Stimulated activated CD4-positive, alpha-beta T cell treated with anti-CD3 and anti-CD28 coated beads, Interleukin-1b, Interleukin-23, amount 100 ng/mL, for 48 hours (primary cell): Measurements from ENCODE around the gene TMEM9.
A peak's percentile ranks its signal among the peaks of the same experiment; 100 is the strongest.
"Not testable (repeated sequence)": the region's sequence is repeated elsewhere in the genome, so short reads cannot be mapped to it uniquely, and the experiment has no call there.

Experiments
- DNase-seq: peaks from one replicate; pipeline ENCODE4 v3.0.0-alpha.2; 2020

Gene TMEM9

GRCh38 chr1:201172999-201173610 lies 18.8 kb upstream of the TMEM9 start:
- DNase-seq, result peak; percentile 31

GRCh38 chr1:201172326-201172725 lies 18.1 kb upstream of the TMEM9 start:
- DNase-seq, result no peak

- DNase-seq, result peak; percentile 81
Measured at GRCh38 chr1:201171063-201172036, 17.1 kb upstream of the TMEM9 start.

GRCh38 chr1:201170533-201171062 lies 16.3 kb upstream of the TMEM9 start:
- DNase-seq, result peak; percentile 87

GRCh38 chr1:201169971-201170532 lies 15.8 kb upstream of the TMEM9 start:
- no peak for DNase-seq

GRCh38 chr1:201169203-201169602 lies 14.9 kb upstream of the TMEM9 start:
- no peak for DNase-seq

GRCh38 chr1:201167041-201167991 lies 13.0 kb upstream of the TMEM9 start:
- no peak for DNase-seq

GRCh38 chr1:201164645-201165044 lies 10.4 kb upstream of the TMEM9 start:
- DNase-seq, result no peak

- DNase-seq, result no peak
Measured at GRCh38 chr1:201163707-201164106, 9.4 kb upstream of the TMEM9 start.

GRCh38 chr1:201163036-201163435 lies 8.8 kb upstream of the TMEM9 start:
- DNase-seq, result not testable (repeated sequence)

- no peak for DNase-seq
Measured at GRCh38 chr1:201157949-201158348, 3.7 kb upstream of the TMEM9 start.

- DNase-seq, result no peak
Measured at GRCh38 chr1:201156819-201157218, 2.5 kb upstream of the TMEM9 start.

GRCh38 chr1:201156346-201156745 lies 2.1 kb upstream of the TMEM9 start:
- no peak for DNase-seq

GRCh38 chr1:201155354-201155753 lies 1.1 kb upstream of the TMEM9 start:
- DNase-seq, result no peak

- no peak for DNase-seq
Measured at GRCh38 chr1:201153474-201154388, 543 bp downstream of the TMEM9 start.

- no peak for DNase-seq
Measured at GRCh38 chr1:201149400-201149799, 4.9 kb downstream of the TMEM9 start.

GRCh38 chr1:201147396-201148015 lies 6.8 kb downstream of the TMEM9 start:
- no peak for DNase-seq

- DNase-seq, result no peak
Measured at GRCh38 chr1:201146626-201147390, 7.5 kb downstream of the TMEM9 start.

- no peak for DNase-seq
Measured at GRCh38 chr1:201145816-201146215, 8.5 kb downstream of the TMEM9 start.

GRCh38 chr1:201145132-201145531 lies 9.1 kb downstream of the TMEM9 start:
- no peak for DNase-seq
